ENCODE results near the gene CABP2. TPM values are rescaled to one million over a fixed set of nuclear protein-coding genes. Genes with fewer than 3 reads are reported as not detected.
"Not testable (repeated sequence)": the region's sequence is repeated elsewhere in the genome, so short reads cannot be mapped to it uniquely, and the experiment has no call there.

Gene CABP2
- total RNA-seq, 1 donor: not detected

GRCh38 chr11:67491276-67492068, 31.8 kb downstream of the CABP2 start:
- no peak for DNase-seq (ENCODE audit: low read depth)
- no peak for TF ChIP-seq CTCF (IDR thresholded peaks at IDR 0.05; ENCODE audit: insufficient read depth, low read length)
- H3K4me3 ChIP-seq (ENCODE audit: low read depth, low read length): no peak overlapping the region

- DNase-seq (ENCODE audit: low read depth): no peak
- TF ChIP-seq CTCF (IDR thresholded peaks at IDR 0.05; ENCODE audit: insufficient read depth, low read length): no peak
- no peak overlapping the region for H3K4me3 ChIP-seq (ENCODE audit: low read depth, low read length)
These were observed 32.5 kb downstream of the CABP2 start for GRCh38 chr11:67490727-67491065.

- TF ChIP-seq CTCF (IDR thresholded peaks at IDR 0.05; ENCODE audit: insufficient read depth, low read length): no peak
- H3K4me3 ChIP-seq (ENCODE audit: low read depth, low read length): no peak overlapping the region
- no peak for DNase-seq (ENCODE audit: low read depth)
These were observed 33.1 kb downstream of the CABP2 start for GRCh38 chr11:67489885-67490726.

GRCh38 chr11:67489203-67489884, 33.9 kb downstream of the CABP2 start:
- no peak overlapping the region for H3K4me3 ChIP-seq (ENCODE audit: low read depth, low read length)
- no peak for TF ChIP-seq CTCF (IDR thresholded peaks at IDR 0.05; ENCODE audit: insufficient read depth, low read length)
- DNase-seq (ENCODE audit: low read depth): no peak

- TF ChIP-seq CTCF (IDR thresholded peaks at IDR 0.05; ENCODE audit: insufficient read depth, low read length): no peak
- H3K4me3 ChIP-seq (ENCODE audit: low read depth, low read length): no peak overlapping the region
- no peak for DNase-seq (ENCODE audit: low read depth)
These were observed 36.6 kb downstream of the CABP2 start for GRCh38 chr11:67486481-67487195.

- H3K4me3 ChIP-seq (ENCODE audit: low read depth, low read length); DNase-seq (ENCODE audit: low read depth): not testable (repeated sequence)
These were observed 37.3 kb downstream of the CABP2 start for GRCh38 chr11:67485873-67486361.
